SW480 (cell line): ENCODE data around the gene ABCA6.
"Not testable (repeated sequence)": the region's sequence is repeated elsewhere in the genome, so short reads cannot be mapped to it uniquely, and the experiment has no call there.

Experiments used
- DNase-seq: peaks from one replicate; pipeline ENCODE4 v3.0.0-alpha.2; 2016; ENCODE audit warnings: low spot score

ABCA6 gene

DNA sequence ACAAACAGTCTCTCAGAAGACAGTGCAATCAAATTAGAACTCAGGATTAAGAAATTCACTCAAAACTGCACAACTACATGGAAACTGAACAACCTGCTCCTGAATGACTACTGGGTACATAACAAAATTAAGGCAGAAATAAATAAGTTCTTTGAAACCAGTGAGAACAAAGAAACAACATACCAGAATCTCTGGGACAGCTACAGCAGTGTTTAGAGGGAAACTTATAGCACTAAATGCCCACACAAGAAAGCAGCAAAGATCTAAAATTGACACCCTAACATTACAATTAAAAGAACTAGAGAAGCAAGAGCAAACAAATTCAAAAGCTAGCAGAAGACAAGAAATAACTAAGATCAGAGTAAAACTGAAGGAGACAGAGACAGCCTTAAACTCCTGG, 68.3 kb downstream of the ABCA6 start:
- DNase-seq: not testable (repeated sequence)

DNA sequence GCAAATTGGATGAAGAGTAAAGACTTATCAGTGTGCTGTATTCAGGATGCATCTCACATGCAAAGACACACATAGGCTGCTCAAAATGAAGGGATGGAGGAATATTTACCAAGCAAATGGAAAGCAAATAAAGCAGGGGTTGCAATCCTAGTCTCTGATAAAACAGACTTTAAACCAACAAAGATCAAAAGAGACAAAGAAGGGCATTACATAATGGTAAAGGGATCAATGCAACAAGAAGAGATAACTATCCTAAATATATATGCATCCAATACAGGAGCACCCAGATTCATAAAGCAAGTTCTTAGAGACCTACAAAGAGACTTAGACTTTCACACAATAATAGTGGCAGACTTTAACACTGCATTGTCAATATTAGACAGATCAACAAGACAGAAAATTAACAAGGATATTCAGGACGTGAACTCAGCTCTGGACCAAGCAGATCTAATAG, 68.9 kb downstream of the ABCA6 start:
- not testable (repeated sequence) for DNase-seq

DNA sequence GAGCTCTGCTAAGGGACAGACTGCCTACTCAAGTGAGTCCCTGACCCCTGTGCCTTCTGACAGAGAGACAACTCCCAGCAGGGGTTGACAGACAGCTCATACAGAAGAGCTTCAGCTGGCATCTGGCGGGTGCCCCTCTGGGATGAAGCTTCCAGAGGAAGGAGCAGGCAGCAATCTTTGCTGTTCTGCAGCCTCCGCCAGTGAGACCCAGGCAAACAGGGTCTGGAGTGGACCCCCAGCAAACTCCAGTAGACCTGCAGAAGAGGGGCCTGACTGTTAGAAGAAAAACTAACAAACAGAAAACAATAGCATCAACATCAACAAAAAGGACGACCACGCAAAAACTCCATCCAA, 70.5 kb downstream of the ABCA6 start:
- not testable (repeated sequence) for DNase-seq

DNA sequence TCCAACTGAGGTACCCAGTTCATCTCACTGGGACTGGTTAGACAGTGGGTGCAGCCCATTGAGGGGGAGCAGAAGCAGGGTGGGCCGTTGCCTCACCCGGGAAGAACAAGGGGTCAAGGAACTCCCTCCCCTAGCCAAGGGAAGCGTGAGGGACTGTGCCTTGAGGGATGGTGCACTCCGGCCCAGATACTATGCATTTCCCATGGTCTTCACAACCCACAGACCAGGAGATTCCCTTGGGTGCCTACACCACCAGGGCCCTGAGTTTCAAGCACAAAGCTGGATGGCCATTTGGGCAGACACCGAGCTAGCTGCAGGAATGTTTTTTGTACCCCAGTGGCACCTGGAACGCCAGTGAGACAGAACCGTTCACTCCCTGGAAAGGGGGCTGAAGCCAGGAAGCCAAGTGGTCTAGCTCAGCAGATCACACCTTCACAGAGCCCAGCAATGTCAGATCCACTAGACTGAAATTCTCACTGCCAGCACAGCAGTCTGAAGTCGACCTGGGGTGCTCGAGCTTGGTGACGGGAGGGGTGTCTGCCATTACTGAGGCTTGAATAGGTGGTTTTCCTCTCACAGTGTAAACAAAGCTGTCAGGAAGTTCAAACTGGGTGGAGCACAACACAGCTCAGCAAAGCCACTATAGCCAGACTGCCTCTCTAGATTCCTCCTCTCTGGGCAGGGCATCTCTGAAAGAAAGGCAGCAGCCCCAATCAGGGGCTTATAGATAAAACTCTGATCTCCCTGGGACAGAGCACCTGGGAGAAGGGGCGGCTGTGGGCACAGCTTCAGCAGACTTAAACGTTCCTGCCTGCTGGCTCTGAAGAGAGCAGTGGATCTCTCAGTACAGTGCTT, 71.1 kb downstream of the ABCA6 start:
- not testable (repeated sequence) for DNase-seq

- no peak for DNase-seq
Measured at GRCh38 chr17:69069226-69069750, 72.4 kb downstream of the ABCA6 start.

DNA sequence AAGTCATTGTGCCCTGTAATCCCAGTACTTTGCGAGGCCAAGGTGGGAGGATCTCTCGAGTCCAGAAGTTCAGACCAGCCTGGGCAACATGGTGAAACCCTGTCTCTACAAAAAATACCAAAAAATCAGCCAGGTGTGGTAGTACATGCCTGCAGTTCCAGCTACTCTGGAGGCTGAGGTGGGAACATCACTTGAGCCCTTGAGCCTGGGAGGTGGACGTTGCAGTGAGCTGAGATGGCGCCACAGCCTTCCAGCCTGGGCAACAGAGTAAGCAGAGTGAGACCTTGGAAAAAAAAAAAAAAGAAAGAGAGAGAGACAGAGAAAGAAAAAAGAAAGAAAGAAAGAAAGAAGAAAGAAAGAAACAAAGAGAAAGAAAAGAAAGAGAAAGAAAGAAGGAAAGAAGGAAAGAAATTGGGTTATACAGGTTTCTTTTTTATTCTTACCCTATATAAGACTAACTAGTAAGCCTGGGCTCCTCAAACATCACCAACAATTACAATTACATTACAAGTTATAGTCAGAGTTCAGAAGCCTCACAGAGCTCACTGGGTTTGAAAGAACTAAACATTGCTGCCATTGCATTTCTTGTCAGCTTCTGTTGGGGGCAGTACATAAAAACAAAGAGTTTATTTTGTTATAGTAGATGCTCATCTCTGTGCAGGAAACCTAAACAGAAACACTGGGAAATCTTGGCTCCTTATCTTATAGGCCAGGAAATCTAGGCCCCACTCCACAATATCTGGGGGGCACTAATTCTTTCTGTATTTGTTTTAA, 74.2 kb downstream of the ABCA6 start:
- DNase-seq: no peak

DNA sequence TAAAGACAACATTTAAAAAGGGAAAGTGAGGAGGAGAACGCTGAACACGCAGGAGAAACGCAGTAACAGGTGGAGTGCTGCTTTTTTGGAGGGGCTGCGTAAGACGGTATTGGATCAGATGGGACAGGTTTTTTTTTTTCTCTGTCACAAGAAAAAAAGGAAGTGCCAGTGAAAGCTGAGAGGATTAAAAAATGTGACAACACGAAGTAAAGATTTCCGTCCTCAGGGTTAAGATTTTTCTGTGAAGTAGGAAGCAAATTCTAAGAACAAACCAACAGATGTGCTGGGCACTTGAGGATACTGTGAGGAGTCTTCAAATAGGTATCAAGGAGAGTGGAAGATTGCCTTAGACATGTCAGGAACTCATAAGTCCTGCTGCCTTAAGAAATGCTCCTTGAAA, 75.2 kb downstream of the ABCA6 start:
- no peak for DNase-seq

DNA sequence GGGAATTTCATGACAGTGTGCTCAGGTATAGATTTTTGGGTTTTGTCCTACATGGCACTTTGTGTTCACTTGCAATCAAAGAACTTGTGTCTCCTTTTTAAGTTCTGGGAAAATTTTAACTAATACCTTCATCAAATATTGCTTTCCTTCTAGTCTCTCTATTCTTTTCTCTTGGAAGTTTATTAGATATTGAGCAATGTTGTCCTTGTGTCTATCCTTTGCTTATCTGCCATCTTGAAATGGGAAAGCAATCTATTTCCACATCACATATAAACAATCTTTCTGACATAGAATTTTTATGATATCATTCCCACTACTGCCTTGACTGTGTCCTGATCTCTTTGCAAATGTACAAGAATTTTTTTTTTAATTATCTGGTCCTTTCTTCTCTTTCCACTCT, 76.6 kb downstream of the ABCA6 start:
- no peak for DNase-seq

DNA sequence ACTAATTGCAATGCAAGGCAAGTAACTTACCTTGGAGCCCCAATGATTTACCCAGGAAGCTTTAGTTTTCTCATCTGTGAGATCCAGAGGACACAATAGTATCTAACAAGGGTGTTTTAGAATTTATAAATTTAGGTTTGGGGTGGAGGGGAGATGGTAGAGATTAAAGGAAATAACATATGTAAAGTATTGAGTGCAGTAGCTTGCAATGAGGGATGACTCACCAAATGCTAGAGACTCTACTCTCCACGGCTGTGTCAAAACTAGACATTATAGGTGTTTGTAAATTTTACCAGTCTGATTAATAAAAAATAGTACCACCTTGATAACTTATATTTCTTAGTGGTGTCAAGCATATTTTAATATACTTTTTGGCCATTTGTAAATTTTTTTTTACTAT, 77.2 kb downstream of the ABCA6 start:
- DNase-seq: no peak

- no peak for DNase-seq
Measured at GRCh38 chr17:69064001-69064400, 77.7 kb downstream of the ABCA6 start.

DNA sequence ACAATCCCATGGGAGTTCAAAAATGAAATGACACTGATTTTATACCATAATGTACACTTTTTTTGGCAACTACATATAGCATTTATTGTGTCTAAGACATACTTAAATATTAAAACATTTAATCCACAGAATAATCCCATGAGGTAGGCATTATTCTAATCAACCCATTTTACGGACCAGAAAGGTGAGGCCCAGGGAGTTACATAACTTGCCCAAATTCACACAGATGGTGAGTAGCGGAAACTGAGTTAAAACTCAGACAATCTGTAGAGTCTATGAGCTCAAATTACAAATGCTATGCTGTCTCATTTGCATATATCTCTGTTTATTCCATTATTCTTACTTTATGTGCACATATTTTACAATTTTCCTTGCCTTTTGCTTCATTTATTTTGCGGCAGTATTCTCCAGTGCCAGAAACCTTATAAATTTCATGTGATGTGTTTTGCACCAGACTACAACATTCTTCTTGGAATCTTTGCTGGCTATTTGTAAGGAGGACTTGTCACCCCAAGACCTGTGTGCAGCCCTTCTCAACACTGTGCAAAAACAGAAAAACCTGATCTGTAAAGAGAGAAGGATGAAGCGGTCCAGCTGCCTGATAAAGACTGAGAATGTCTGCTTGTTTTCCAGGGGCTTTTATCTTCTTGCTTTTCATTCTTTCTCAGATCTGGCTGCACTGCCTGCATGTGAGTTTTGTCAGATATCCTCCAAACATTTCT, 78.7 kb downstream of the ABCA6 start:
- no peak for DNase-seq

DNA sequence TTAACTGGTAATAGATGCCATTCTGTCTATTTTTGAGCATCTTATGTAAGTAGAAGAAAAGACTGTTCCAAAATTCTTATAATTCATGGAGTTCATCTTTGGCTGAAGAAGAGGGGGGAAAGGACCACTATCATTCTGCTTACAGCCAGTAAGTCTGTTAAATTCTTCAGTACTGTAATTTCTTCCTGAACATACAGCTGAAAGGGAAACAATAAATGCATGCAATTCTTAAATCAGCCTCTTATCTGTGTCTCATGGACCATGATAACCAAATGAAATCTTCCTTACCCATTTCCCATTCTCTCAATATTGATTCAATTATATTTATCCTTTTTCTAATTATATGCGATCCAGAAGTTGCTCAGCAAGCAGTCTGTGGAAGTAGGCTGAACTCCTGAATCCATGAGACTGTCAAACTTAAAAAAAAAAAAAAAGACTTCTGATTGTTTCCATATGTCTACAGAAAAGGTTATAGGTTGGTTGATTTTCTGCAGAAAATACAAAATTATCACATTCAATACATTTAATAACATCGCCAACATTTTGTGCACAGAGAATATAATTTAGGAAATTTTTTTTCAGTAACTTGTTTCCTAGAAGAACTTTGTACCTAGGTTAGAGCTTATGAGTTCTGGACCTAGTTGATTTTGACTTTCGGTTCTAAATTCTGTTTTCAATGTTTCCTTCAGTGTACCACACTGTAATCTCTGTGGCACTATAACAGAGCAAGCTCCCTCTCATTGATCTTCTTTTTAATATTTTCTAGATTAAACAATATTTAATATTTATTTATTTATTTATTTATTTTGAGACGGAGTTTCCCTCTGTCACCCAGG, 79.8 kb downstream of the ABCA6 start:
- DNase-seq: no peak

DNA sequence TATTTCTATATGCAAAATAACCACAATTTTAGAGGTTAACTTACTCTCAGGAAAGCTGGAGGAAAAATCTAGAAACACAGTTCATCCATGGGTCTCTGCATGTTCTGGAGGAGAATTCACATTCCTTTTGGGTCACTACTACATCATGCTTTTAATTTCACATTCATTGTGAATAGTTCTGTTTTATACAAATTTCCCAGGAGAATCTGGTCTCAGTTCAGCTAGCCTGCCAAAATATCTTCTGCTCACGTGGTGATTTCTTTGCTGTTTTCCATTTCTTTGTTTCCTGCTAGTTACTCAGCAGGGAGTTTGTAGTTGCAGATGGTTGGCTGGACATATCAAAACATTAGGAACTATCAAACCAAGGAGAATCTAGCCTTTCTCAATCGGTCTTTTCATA, 80.9 kb downstream of the ABCA6 start, which contains the start of gene ABCA9:
ABCA9 (minus strand) TSS at position 106 of the 400 bp plus-strand sequence. CDS start 9,801 bp downstream, outside the sequence.
- no peak for DNase-seq

DNA sequence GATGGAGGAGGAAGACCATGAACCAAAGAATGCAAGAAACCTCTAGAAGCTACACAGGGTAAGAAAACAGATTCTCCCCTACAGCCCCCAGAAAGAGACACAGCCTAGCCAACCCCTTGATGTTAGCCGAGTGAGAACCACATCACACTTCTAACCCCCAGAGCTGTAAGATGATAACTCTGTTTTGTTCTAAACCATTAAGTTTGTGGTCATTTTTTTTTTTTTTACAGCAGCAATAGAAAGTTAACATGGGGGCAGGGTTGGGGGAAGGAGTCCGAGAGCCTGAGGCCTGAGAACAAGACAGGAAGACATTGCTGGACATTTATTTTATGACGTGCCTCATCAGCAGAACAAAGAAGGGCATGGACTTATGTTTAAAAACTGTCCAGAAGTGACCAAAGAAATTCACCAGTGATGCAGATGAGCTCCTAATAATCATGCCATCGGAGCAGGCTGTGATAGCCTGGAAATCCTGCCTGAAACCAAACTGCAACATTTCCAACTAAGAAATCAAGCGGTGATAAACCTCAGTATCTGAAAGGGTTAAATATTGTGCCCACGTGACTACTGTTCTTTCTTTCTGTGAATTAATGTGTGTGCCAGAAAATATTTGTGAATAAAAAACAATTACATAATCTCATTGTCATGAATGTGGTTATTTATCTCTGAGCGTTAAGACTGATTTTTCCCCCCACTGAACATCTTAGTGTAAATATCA, 82.1 kb downstream of the ABCA6 start:
- DNase-seq: no peak

GRCh38 chr17:69058165-69058564, 83.5 kb downstream of the ABCA6 start:
- DNase-seq: peak; percentile 5

GRCh38 chr17:69057280-69057679, 84.4 kb downstream of the ABCA6 start:
- DNase-seq: no peak

DNA sequence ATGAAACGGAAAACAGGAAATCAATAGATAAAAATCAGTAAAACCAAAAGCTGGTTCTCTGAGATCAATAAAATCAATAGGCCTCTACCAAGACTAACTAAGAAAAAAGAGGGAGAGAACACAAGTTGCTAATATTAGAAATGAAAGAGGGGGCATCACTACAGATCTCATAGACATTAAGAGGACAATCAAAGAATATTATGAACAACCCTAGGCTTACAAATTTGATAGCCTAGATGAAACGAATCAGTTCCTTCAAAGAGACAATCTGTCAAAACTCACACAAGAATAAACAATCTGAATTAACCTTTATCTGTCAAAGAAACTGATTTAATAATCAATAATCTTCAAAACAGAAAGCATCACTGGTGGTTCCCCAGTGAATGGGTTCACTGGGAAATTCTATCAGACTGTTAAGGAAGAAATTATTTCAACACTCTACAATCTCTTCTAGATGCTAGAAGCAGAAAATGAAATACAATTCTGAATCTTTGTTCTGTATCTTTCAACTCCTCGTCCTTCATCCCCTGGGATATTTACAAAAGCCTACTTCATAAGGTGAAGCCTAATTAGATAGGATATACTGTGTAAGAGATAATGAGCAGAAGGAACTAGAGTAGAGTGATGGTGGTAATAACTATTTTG, 85.4 kb downstream of the ABCA6 start:
- no peak for DNase-seq

DNA sequence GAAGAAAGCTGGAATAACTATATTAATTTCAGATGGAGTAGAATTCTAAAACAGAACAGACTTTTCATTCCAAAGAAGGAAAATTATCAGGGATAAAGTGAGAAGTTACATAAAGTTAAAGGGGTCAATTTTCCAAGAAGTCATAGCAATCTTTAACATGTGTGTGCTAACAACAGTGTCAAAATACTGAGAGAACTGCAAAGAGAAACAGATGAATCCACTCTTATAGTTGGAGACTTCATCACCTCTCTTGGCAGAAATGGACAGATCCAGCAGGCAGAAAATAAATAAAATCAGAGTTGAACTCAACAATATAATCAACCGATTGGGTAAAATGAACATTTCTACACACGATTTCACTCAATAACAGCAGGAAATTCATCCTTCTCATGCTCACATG, 86.4 kb downstream of the ABCA6 start:
- no peak for DNase-seq

- DNase-seq: no peak
Measured at GRCh38 chr17:69050999-69051775, 90.5 kb downstream of the ABCA6 start.
